Omental fat pad (tissue), 4 donors: Measurements from ENCODE around the gene SDE2. TPM values are rescaled to one million over a fixed set of nuclear protein-coding genes. Genes with fewer than 3 reads are reported as not detected.
"Not testable (repeated sequence)": the region's sequence is repeated elsewhere in the genome, so short reads cannot be mapped to it uniquely, and the experiment has no call there.

Experiments used
- ATAC-seq: fragments of 150-250 bp; one replicate; pipeline ENCODE4 v1.9.1; 2016; ENCODE audit warnings: mild to moderate bottlenecking, moderate library complexity; ENCODE audit not compliant: low FRiP score
- DNase-seq: peaks from one replicate; pipeline ENCODE4 v3.0.0-alpha.2; 2019; ENCODE audit warnings: low spot score
- CTCF ChIP-seq, 3 donors: fragments of 450-650 bp; IDR thresholded peaks; one replicate each; pipeline ENCODE4 v1.5.1; 2016 to 2017; ENCODE audit warnings: antibody characterized with exemption in 3 of 3, mild to moderate bottlenecking in 3 of 3, moderate library complexity in 2 of 3
- total RNA-seq, 4 donors: library from RNA; depleted of rRNA; stranded (reverse); fragments of >200 nt; gene quantifications; one replicate each; pipeline ENCODE4 v1.1.0, GENCODE V29; 2016

The SDE2 gene
- total RNA-seq, 4 donors from 2014 or later = 18.0 to 42.3 (median 21.5) TPM

DNA sequence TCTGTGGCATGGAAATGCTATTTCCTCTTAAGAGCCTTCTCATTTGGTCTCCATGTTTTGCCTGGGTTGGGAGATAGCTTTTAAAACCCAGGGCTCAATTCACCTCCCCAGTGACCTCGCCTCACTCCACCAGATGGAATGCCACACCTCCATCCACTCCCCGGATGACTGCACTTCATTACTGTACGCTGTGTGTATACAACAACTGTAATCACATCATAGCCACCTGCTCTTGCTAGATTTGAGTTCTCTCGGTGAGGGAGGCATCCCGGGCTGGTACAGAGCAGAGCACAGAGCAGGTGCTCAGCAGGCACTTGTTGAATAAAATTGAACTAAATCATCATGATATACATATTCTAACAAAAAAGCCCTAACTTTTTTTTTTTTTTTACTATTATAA, 26.0 kb downstream of the SDE2 start:
- DNase-seq = no peak
- TF ChIP-seq CTCF (IDR thresholded peaks at IDR 0.05) = no peak
- no peak for ATAC-seq

- ATAC-seq (no peak), DNase-seq (no peak)
- TF ChIP-seq CTCF (IDR thresholded peaks at IDR 0.05) = no peak
Observed at GRCh38 chr1:225972344-225973152, 26.6 kb downstream of the SDE2 start.

DNA sequence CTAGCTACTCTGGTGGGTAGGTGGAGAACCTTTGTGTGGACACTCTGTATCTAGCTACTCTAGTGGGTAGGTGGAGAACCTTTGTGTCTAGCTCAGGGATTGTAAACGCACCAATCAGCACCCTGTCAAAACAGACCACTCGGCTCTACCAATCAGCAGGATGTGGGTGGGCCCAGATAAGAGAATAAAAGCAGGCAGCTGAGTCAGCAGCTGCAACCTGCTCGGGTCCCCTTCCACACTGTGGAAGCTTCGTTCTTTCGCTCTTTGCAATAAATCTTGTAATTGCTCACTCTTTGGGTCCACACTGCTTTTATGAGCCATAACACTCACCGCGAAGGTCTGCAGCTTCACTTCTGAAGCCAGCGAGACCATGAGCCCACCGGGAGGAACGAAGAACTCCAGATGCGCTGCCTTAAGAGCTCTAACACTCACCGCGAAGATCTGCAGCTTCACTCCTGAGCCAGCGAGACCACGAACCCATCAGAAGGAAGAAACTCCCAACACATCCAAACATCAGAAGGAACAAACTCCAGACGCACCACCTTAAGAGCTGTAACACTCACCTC, 28.5 kb downstream of the SDE2 start:
- not testable (repeated sequence) for DNase-seq, ATAC-seq

GRCh38 chr1:225969751-225970150, 29.4 kb downstream of the SDE2 start:
- not testable (repeated sequence) for ATAC-seq

GRCh38 chr1:225965231-225965630, 33.9 kb downstream of the SDE2 start:
- DNase-seq (no peak), ATAC-seq (no peak)
- no peak for TF ChIP-seq CTCF (IDR thresholded peaks at IDR 0.05)

More at GRCh38 chr1:225969751-225970150, 29.4 kb downstream of the SDE2 start:
- DNase-seq = not testable (repeated sequence)

DNA sequence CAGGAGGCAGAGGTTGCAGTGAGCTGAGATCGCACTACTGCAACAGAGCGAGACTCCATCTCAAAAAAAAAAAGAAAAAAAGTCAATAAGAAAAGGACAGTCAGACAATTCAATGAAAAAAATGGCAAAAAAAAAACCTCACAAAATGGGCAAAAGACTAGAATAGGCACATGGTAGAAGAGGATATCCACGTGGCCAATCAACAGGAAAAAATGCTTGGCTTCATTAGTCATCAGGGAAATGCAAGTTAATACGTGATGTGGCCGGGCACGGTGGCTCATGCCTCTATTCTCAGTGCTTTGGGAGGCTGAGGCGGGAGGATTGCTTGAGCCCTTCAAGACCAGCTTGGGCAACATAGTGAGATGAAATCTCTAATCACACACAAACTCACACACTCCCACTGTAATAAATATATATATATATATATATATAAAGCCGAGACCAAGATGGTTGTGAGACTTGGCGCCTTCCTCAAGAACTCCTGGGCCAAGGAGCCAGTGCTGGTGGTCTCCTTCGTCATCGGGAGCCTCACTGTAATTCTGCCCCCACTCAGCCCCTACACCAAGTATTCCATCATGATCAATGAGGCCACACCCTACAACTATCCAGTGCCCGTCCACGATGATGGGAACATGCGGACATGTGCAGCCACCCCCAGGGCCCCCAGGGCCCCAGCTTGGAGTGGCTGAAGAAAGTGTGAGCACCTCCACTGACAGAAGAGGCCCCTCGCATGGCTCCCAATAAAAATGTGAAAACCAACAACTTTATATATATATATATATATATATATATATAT, 35.2 kb downstream of the SDE2 start:
- ATAC-seq (no peak), DNase-seq (no peak)
- TF ChIP-seq CTCF (IDR thresholded peaks at IDR 0.05) = no peak

DNA sequence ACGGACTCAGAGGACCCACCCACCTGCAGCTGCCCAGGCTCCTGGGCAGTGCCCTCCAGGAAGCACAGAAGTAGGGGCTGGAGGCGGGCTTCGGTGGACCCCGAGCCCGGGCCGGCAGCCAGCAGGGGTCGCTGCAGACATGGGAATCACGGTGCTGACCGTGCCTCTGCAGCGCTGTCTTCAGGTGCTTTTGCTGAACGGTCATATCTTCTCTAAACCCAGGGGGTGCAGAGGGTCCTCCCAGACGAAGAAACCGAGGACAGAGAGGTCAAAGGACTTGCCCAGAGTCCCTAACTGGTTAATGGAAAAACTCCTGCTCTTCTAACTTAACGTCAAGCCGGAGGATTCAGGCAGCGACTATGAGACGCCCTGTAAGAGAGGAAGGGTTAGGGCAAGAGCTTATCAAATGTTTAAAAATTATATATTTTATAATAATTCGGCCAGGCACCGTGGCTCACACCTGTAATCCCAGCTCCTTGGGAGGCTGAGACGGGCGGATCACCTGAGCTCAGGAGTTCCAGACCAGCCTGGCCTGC, 36.6 kb downstream of the SDE2 start:
- no peak for DNase-seq
- ATAC-seq = no peak

More for the DNA sequence above, 36.6 kb downstream of the SDE2 start:
- TF ChIP-seq CTCF (IDR thresholded peaks at IDR 0.05) = no peak
